Osteocyte (in vitro differentiated cells): ENCODE data around the gene TRIM5. TPM values are rescaled to one million over a fixed set of nuclear protein-coding genes. Genes with fewer than 3 reads are reported as not detected.

Experiments
- DNase-seq: peaks from one replicate; pipeline ENCODE4 v3.0.0; 2021; ENCODE audit warnings: mixed read lengths; ENCODE audit not compliant: unreplicated experiment; ENCODE audit errors: extremely low spot score
- H3K27ac Mint-ChIP-seq: one replicate; pipeline ENCODE4 v1.8.0; 2021; ENCODE audit warnings: mild to moderate bottlenecking, mixed read lengths; ENCODE audit not compliant: unreplicated experiment
- H3K27me3 Mint-ChIP-seq: one replicate; pipeline ENCODE4 v1.8.0; 2021; ENCODE audit warnings: mixed read lengths; ENCODE audit not compliant: unreplicated experiment
- H3K36me3 Mint-ChIP-seq: one replicate; pipeline ENCODE4 v1.8.0; 2021; ENCODE audit warnings: mixed read lengths; ENCODE audit not compliant: unreplicated experiment
- H3K4me1 Mint-ChIP-seq: one replicate; pipeline ENCODE4 v1.8.0; 2021; ENCODE audit warnings: mixed read lengths; ENCODE audit not compliant: unreplicated experiment
- H3K4me3 Mint-ChIP-seq: one replicate; pipeline ENCODE4 v1.8.0; 2021; ENCODE audit warnings: mild to moderate bottlenecking, moderate library complexity, mixed read lengths; ENCODE audit not compliant: unreplicated experiment
- H3K9me3 Mint-ChIP-seq: one replicate; pipeline ENCODE4 v1.8.0; 2021; ENCODE audit warnings: mixed read lengths; ENCODE audit not compliant: unreplicated experiment
- CTCF ChIP-seq: fragments of 200-600 bp; sonication (generic); IDR thresholded peaks from 2 replicates; pipeline ENCODE4 v1.5.0; 2021; ENCODE audit warnings: antibody characterized with exemption, mild to moderate bottlenecking, moderate library complexity
- total RNA-seq: library from RNA; stranded (reverse); gene quantifications from 2 replicates; pipeline ENCODE4 v1.2.1, GENCODE V29; 2021

Gene TRIM5
- total RNA-seq, 1 donor from 2014 or later: 47.3 TPM

- peak within 1 kb of the TSS; percentile 78 for H3K4me3 Mint-ChIP-seq
- H3K4me1 Mint-ChIP-seq: peaks cover 45% of the 10 kb centered on the region
- H3K36me3 Mint-ChIP-seq: peaks cover 2% of the 10 kb centered on the region
- H3K9me3 Mint-ChIP-seq: no peaks in the 10 kb centered on the region
- TF ChIP-seq CTCF: no peak
- DNase-seq: no peak
- no peaks in the 10 kb centered on the region for H3K27me3 Mint-ChIP-seq
- peak within 1 kb of the TSS; percentile 89 for H3K27ac Mint-ChIP-seq
Measured at GRCh38 chr11:5624489-5625279, 60.2 kb downstream of the TRIM5 start, which contains the start of gene TRIM34. TRIM34 (plus strand) TSS chr11:5625001; CDS start chr11:5632332, 7,331 bp downstream.

DNA sequence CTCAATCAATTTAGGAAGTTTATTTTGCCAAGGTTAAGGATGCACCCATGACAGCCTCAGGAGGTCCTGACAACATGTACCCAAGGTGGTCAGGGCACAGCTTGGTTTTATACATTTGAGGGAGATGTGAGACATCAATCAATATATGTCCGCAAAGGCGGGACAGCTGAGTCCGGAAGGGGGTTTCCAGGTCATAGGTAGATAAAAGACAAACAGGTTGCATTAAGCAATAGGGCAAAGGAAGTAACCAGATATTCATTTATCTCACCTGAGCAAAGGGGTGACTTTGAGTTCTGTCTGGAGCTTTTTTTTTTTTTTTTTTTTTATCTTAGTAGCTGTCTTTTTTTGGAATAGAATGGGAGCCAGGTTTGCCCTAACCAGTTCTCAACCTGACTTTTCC lies 62.1 kb downstream of the TRIM5 start:
- peaks cover 56% of the 10 kb centered on the region for H3K4me1 Mint-ChIP-seq
- no peak for TF ChIP-seq CTCF
- H3K36me3 Mint-ChIP-seq: peaks cover 2% of the 10 kb centered on the region
- DNase-seq: no peak
- no peak overlapping the region for H3K27ac Mint-ChIP-seq
- no peak overlapping the region for H3K4me3 Mint-ChIP-seq
- no peaks in the 10 kb centered on the region for H3K27me3 Mint-ChIP-seq
- H3K9me3 Mint-ChIP-seq: no peaks in the 10 kb centered on the region

GRCh38 chr11:5621580-5621979 lies 63.3 kb downstream of the TRIM5 start:
- peaks cover 56% of the 10 kb centered on the region for H3K4me1 Mint-ChIP-seq
- no peak overlapping the region for H3K4me3 Mint-ChIP-seq
- H3K27ac Mint-ChIP-seq: peak overlapping the region; percentile 85

GRCh38 chr11:5620651-5621521 lies 64.0 kb downstream of the TRIM5 start:
- peak; percentile 56 for DNase-seq
- no peaks in the 10 kb centered on the region for H3K36me3 Mint-ChIP-seq
- H3K27me3 Mint-ChIP-seq: no peaks in the 10 kb centered on the region
- TF ChIP-seq CTCF: no peak
- H3K4me1 Mint-ChIP-seq: peaks cover 52% of the 10 kb centered on the region
- H3K9me3 Mint-ChIP-seq: no peaks in the 10 kb centered on the region
- H3K27ac Mint-ChIP-seq: peak overlapping the region; percentile 85
- peak overlapping the region; percentile 31 for H3K4me3 Mint-ChIP-seq

More at GRCh38 chr11:5621580-5621979, 63.3 kb downstream of the TRIM5 start:
- DNase-seq: no peak
- Mint-ChIP-seq H3K36me3 (peaks cover 2% of the 10 kb centered on the region), H3K9me3 (no peaks in the 10 kb centered on the region), H3K27me3 (no peaks in the 10 kb centered on the region)
- TF ChIP-seq CTCF: no peak

GRCh38 chr11:5618807-5619206 lies 66.1 kb downstream of the TRIM5 start:
- no peaks in the 10 kb centered on the region for H3K9me3 Mint-ChIP-seq
- no peak overlapping the region for H3K27ac Mint-ChIP-seq
- peaks cover 37% of the 10 kb centered on the region for H3K4me1 Mint-ChIP-seq
- DNase-seq: no peak
- TF ChIP-seq CTCF: no peak
- no peaks in the 10 kb centered on the region for H3K27me3 Mint-ChIP-seq
- H3K4me3 Mint-ChIP-seq: no peak overlapping the region
- H3K36me3 Mint-ChIP-seq: no peaks in the 10 kb centered on the region
